HEK293 (cell line): ENCODE measurements around the gene TTLL9.

ENCODE experiments used
- CTCF ChIA-PET: fragments of 350-600 bp; formaldehyde crosslinking; extraction: SDS; loops from one replicate; lab custom pipeline; 2021; ENCODE audit warnings: antibody characterized with exemption; lab: Yijun Ruan, JAX
- POLR2A ChIA-PET: fragments of 300-600 bp; formaldehyde crosslinking; extraction: SDS; loops from one replicate; lab custom pipeline; 2020; ENCODE audit warnings: antibody characterized with exemption, inconsistent platforms; lab: Yijun Ruan, JAX
- H3K27ac ChIP-seq: fragments of 200-500 bp; sonication (Bioruptor generic); 2 replicates; pipeline ENCODE4 v1.5.1; 2014; ENCODE audit warnings: low read depth, low read length, control low read depth, inconsistent platforms; ENCODE audit errors: extremely low read depth
- H3K36me3 ChIP-seq, 2 experiments: fragments of 200-500 bp in 1 of 2; sonication (Bioruptor generic) in 1 of 2; 1 replicate in 1 of 2; 2 replicates in 1 of 2; pipeline ENCODE4 v1.5.1; 2014 to 2017; ENCODE audit warnings: inconsistent platforms in 2 of 2, low read length in 2 of 2; ENCODE audit not compliant: control insufficient read depth in 2 of 2, insufficient read depth in 1 of 2
- H3K4me1 ChIP-seq: fragments of 200-500 bp; sonication (Bioruptor generic); 2 replicates; pipeline ENCODE4 v1.5.1; 2014; ENCODE audit warnings: mild to moderate bottlenecking, low read length, inconsistent platforms; ENCODE audit not compliant: control insufficient read depth, insufficient read depth
- H3K4me3 ChIP-seq: 2 replicates; pipeline ENCODE4 v1.5.1; 2011; ENCODE audit warnings: low read depth, mild to moderate bottlenecking, control low read depth, low read length, moderate library complexity
- H3K9me3 ChIP-seq: fragments of 200-500 bp; sonication (Bioruptor generic); 2 replicates; pipeline ENCODE4 v1.5.1; 2014; ENCODE audit warnings: low read depth, low read length, inconsistent platforms; ENCODE audit not compliant: control insufficient read depth, insufficient read depth
- ATF2 ChIP-seq: fragments of 450-650 bp; formaldehyde crosslinking; IDR thresholded peaks from 2 replicates; pipeline ENCODE4 v1.5.1; 2016; ENCODE audit warnings: missing biosample characterization, missing genetic modification characterization, low read depth
- BCL11B ChIP-seq: fragments of 450-650 bp; formaldehyde crosslinking; IDR thresholded peaks from 2 replicates; pipeline ENCODE4 v1.5.1; 2016; ENCODE audit warnings: low read depth, missing biosample characterization, missing genetic modification characterization
- HIC1 ChIP-seq: fragments of 450-650 bp; formaldehyde crosslinking; IDR thresholded peaks from 2 replicates; pipeline ENCODE4 v1.5.1; 2016; ENCODE audit warnings: missing biosample characterization, missing genetic modification characterization
- KLF1 ChIP-seq: fragments of 450-650 bp; formaldehyde crosslinking; IDR thresholded peaks from 2 replicates; pipeline ENCODE4 v1.5.1; 2016; ENCODE audit warnings: missing biosample characterization, missing genetic modification characterization
- SP7 ChIP-seq: fragments of 450-650 bp; formaldehyde crosslinking; IDR thresholded peaks from 2 replicates; pipeline ENCODE4 v1.5.1; 2016; ENCODE audit warnings: missing biosample characterization, missing genetic modification characterization
- WT1 ChIP-seq: fragments of 450-650 bp; formaldehyde crosslinking; IDR thresholded peaks from 2 replicates; pipeline ENCODE4 v1.5.1; 2016; ENCODE audit warnings: missing biosample characterization, missing genetic modification characterization
- ZBTB26 ChIP-seq: fragments of 450-650 bp; formaldehyde crosslinking; optimal IDR thresholded peaks from 2 replicates; pipeline ENCODE3; 2016; ENCODE audit warnings: missing biosample characterization, mild to moderate bottlenecking, missing genetic modification characterization
- ZIC2 ChIP-seq: fragments of 450-650 bp; formaldehyde crosslinking; IDR thresholded peaks from 2 replicates; pipeline ENCODE4 v1.5.1; 2016; ENCODE audit warnings: missing biosample characterization, missing genetic modification characterization
- ZNF114 ChIP-seq: fragments of 450-650 bp; formaldehyde crosslinking; IDR thresholded peaks from 2 replicates; pipeline ENCODE4 v1.5.0; 2017; ENCODE audit warnings: missing biosample characterization, missing genetic modification characterization
- ZNF140 ChIP-seq: fragments of 450-650 bp; formaldehyde crosslinking; IDR thresholded peaks from 2 replicates; pipeline ENCODE4 v1.5.1; 2016; ENCODE audit warnings: missing biosample characterization, missing genetic modification characterization
- ZNF23 ChIP-seq: fragments of 450-650 bp; formaldehyde crosslinking; IDR thresholded peaks from 2 replicates; pipeline ENCODE4 v1.5.1; 2016; ENCODE audit warnings: missing biosample characterization, missing genetic modification characterization, borderline replicate concordance
- ZNF239 ChIP-seq: fragments of 450-650 bp; formaldehyde crosslinking; IDR thresholded peaks from 2 replicates; pipeline ENCODE4 v1.5.1; 2016; ENCODE audit warnings: missing biosample characterization, missing genetic modification characterization
- ZNF274 ChIP-seq, 2 experiments: fragments of 200-500 bp in 1 of 2; fragments of 450-650 bp in 1 of 2; sonication (Bioruptor generic) in 1 of 2; formaldehyde crosslinking in 1 of 2; IDR thresholded peaks; 2 replicates each; pipeline versions ENCODE4 v1.5.1 to v1.6.1; 2014 to 2016; ENCODE audit warnings: borderline replicate concordance in 1 of 2, inconsistent platforms in 1 of 2, low read length in 1 of 2, missing biosample characterization in 1 of 2, missing genetic modification characterization in 1 of 2
- ZNF280C ChIP-seq: fragments of 450-650 bp; formaldehyde crosslinking; IDR thresholded peaks from 2 replicates; pipeline ENCODE4 v1.5.1; 2016; ENCODE audit warnings: missing biosample characterization, missing genetic modification characterization
- ZNF391 ChIP-seq: fragments of 450-650 bp; formaldehyde crosslinking; IDR thresholded peaks from 2 replicates; pipeline ENCODE4 v1.5.1; 2016; ENCODE audit warnings: low read depth, missing biosample characterization, missing genetic modification characterization, borderline replicate concordance
- ZNF558 ChIP-seq: fragments of 450-650 bp; formaldehyde crosslinking; IDR thresholded peaks from 2 replicates; pipeline ENCODE4 v1.5.1; 2016; ENCODE audit warnings: missing biosample characterization, missing genetic modification characterization
- ZNF704 ChIP-seq: fragments of 450-650 bp; formaldehyde crosslinking; IDR thresholded peaks from 2 replicates; pipeline ENCODE4 v1.5.1; 2016; ENCODE audit warnings: missing biosample characterization, missing genetic modification characterization
- ZNF768 ChIP-seq: fragments of 450-650 bp; formaldehyde crosslinking; IDR thresholded peaks from 2 replicates; pipeline ENCODE4 v1.5.1; 2018; ENCODE audit warnings: missing biosample characterization, mild to moderate bottlenecking, missing genetic modification characterization
- ZXDB ChIP-seq: fragments of 450-650 bp; formaldehyde crosslinking; IDR thresholded peaks from 2 replicates; pipeline ENCODE4 v1.5.1; 2016; ENCODE audit warnings: missing biosample characterization, missing genetic modification characterization

Gene TTLL9

GRCh38 chr20:31948008-31948407, 77.6 kb downstream of the TTLL9 start:
- Histone ChIP-seq H3K4me3 (no peak overlapping the region), H3K4me1 (no peaks in the 10 kb centered on the region), H3K9me3 (no peaks in the 10 kb centered on the region), H3K36me3 (peaks cover 0 to 76% of the 10 kb centered on the region in 2 experiments; a peak in 2 of 3 replicates), H3K27ac (no peak overlapping the region)
- CTCF ChIA-PET, result interaction anchor here (0.6 to 1.8 kb wide), 5 partner anchors 69 to 428 kb away, joined by 3 to 11 read pairs (median 5); no protein-coding TSS in a partner anchor
- TF ChIP-seq ZXDB (no peak), ZNF704 (tag by site-specific recombination) (no peak), ZBTB26 (tag by site-specific recombination) (no peak), SP7 (tag by site-specific recombination) (no peak), ZNF558 (tag by site-specific recombination) (no peak), ZNF239 (tag by site-specific recombination) (no peak)
- POLR2A ChIA-PET, result no interaction called here

GRCh38 chr20:31949877-31950646, 79.6 kb downstream of the TTLL9 start:
- H3K27ac ChIP-seq, result no peak overlapping the region
- peak overlapping the region; percentile 87 for H3K4me3 ChIP-seq
- ChIA-PET POLR2A (interaction anchor here (1.1 kb wide), 1 partner anchor 13 kb away, joined by 3 read pairs; no protein-coding TSS in a partner anchor), CTCF (interaction anchor here (1.3 to 4.9 kb wide), 5 partner anchors 14 to 127 kb away, joined by 3 to 83 read pairs (median 19); no protein-coding TSS in a partner anchor)
- H3K9me3 ChIP-seq, result no peaks in the 10 kb centered on the region
- TF ChIP-seq ZNF140 (tag by site-specific recombination), result no peak
- no peak for TF ChIP-seq ZNF768
- TF ChIP-seq ZIC2, result no peak
- no peak for TF ChIP-seq WT1
- no peak for TF ChIP-seq HIC1 (tag by site-specific recombination)
- no peak for TF ChIP-seq ZNF23 (tag by site-specific recombination)
- no peak for TF ChIP-seq ZNF114 (tag by site-specific recombination)
- TF ChIP-seq ZNF274 (IDR thresholded peaks at IDR 0.05; ENCODE audit: low read length), result no peak
- TF ChIP-seq ZNF274 (tag by site-specific recombination; IDR thresholded peaks at IDR 0.05; ENCODE audit: borderline replicate concordance), result no peak
- H3K36me3 ChIP-seq, result peaks cover 0 to 56% of the 10 kb centered on the region in 2 experiments; a peak in 2 of 3 replicates
- H3K4me1 ChIP-seq, result no peaks in the 10 kb centered on the region

- peak overlapping the region; percentile 60 for H3K27ac ChIP-seq
- H3K4me1 ChIP-seq, result no peaks in the 10 kb centered on the region
- peak overlapping the region; percentile 87 for H3K4me3 ChIP-seq
- CTCF ChIA-PET, result interaction anchor here (0.6 to 4.9 kb wide), 21 partner anchors 8 to 140 kb away, joined by 3 to 83 read pairs (median 7); partner anchors contain the start of gene XKR7
- H3K9me3 ChIP-seq, result no peaks in the 10 kb centered on the region
- H3K36me3 ChIP-seq, result peaks cover 0 to 45% of the 10 kb centered on the region in 2 experiments; a peak in 2 of 3 replicates
- POLR2A ChIA-PET, result interaction anchor here (1.1 to 2.0 kb wide), 10 partner anchors 8 to 140 kb away, joined by 3 to 8 read pairs (median 4); no protein-coding TSS in a partner anchor
- TF ChIP-seq KLF1 (no peak), ZNF280C (tag by site-specific recombination) (no peak), ATF2 (tag by site-specific recombination) (peak; percentile 93), BCL11B (tag by site-specific recombination) (no peak), ZNF391 (tag by site-specific recombination) (no peak)
These were observed 80.7 kb downstream of the TTLL9 start for GRCh38 chr20:31951203-31951529.
